RKO (cell line): Measurements from ENCODE around the gene CRIP2.

ENCODE experiments used
- DNase-seq: peaks from one replicate; pipeline ENCODE4 v3.0.0-alpha.2; 2016; ENCODE audit warnings: low spot score

Gene CRIP2

GRCh38 chr14:105487986-105488777, 13.6 kb downstream of the CRIP2 start:
- no peak for DNase-seq

- no peak for DNase-seq
Observed at GRCh38 chr14:105488781-105489541, 14.3 kb downstream of the CRIP2 start.

GRCh38 chr14:105489542-105490266, 15.1 kb downstream of the CRIP2 start:
- peak; percentile 88 for DNase-seq

- DNase-seq, result no peak
Observed at GRCh38 chr14:105490267-105490571, 15.6 kb downstream of the CRIP2 start.

- peak; percentile 100 for DNase-seq
Observed at GRCh38 chr14:105490572-105491365, 16.1 kb downstream of the CRIP2 start, which contains the start of gene TEDC1. TSS of gene TEDC1 (plus strand) at chr14:105491246. CDS start at chr14:105491376, 130 bp downstream.

GRCh38 chr14:105491366-105491973, 16.8 kb downstream of the CRIP2 start:
- DNase-seq, result peak; percentile 72

GRCh38 chr14:105492031-105492970, 17.7 kb downstream of the CRIP2 start:
- no peak for DNase-seq

- no peak for DNase-seq
Observed at GRCh38 chr14:105492971-105493871, 18.6 kb downstream of the CRIP2 start.

GRCh38 chr14:105493921-105494605, 19.4 kb downstream of the CRIP2 start:
- DNase-seq, result no peak

- DNase-seq, result no peak
Observed at GRCh38 chr14:105494606-105494929, 19.9 kb downstream of the CRIP2 start.

- DNase-seq, result no peak
Observed at GRCh38 chr14:105495101-105495989, 20.7 kb downstream of the CRIP2 start.

GRCh38 chr14:105495990-105496830, 21.6 kb downstream of the CRIP2 start:
- DNase-seq, result no peak

GRCh38 chr14:105496831-105497591, 22.4 kb downstream of the CRIP2 start:
- no peak for DNase-seq

GRCh38 chr14:105497671-105498429, 23.2 kb downstream of the CRIP2 start:
- DNase-seq, result no peak
